ENCODE measurements around the gene VANGL1. TPM values are rescaled to one million over a fixed set of nuclear protein-coding genes. Genes with fewer than 3 reads are reported as not detected.

VANGL1 gene
- total RNA-seq, 1 donor from 2014 or later = 14.8 TPM

DNA sequence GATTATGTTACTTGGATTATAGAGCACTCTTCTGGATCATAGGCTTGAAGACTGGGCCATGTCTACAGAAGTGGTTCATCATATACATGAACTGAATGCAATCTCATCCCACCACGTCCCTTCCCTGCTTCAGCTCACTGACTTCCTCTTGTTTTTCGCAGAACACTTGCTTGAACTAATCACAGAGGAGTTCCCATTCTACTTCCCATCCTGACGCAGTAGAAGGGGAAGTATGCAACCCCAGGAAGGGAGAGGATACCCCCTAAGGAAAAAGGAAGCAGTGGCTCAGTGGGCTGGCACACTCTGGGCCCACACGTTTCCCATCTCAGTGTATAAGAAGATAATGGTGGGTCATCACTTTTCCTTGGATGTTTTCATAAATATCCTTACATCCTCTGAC is 90.5 kb downstream of the VANGL1 start:
- DNase-seq (ENCODE audit: low read depth in 2 of 2) = no peak

DNA sequence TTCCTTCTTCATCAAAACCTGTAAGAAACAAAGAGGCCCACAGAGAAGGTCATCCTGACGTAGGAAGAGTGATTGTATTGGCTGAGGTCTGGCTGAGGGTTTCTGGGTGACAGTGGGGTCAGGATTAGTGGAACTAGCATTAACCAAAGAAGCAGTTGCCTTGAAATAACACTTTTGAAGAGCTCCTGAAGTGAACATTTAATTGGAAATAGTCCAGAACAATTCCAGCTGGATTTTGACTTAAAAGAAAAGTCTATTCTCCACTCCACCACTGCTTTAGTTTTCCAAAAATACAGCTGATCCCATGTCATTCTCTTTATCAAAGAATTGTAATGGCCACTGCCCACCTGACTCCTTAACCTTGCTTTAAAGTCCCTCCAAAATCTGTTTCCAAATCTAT is 99.0 kb downstream of the VANGL1 start:
- no peak for DNase-seq (ENCODE audit: low read depth in 2 of 2)

DNA sequence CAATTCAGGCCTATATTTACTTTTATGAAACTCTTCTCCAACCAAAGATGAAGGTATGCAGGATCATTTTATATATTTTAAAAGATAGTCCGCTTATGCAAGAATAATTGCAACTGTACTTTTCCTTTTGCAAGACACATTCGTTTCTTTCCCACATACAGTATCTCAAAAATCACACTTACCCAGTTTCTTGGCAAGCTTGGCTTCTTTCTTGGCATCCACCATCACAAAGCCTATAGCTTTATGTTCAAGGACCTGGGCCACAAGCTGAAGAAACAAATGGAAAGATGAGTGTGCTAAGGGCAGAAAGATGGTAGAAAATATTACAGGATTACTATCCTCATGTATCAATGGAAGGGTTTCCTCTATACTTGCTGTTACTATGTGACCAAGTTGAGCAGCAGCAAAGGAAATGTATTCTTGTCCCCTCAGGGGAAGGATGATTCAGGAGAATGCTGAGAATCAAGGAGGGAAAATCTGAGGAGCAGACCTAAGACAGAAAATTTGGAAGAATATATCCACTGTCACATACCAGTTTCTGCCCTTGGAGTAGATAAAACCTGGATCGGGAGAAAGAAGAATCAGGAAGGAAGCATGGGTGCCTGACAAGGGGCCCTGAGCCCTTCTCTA is 103.0 kb downstream of the VANGL1 start:
- DNase-seq (ENCODE audit: low read depth in 2 of 2) = no peak

DNA sequence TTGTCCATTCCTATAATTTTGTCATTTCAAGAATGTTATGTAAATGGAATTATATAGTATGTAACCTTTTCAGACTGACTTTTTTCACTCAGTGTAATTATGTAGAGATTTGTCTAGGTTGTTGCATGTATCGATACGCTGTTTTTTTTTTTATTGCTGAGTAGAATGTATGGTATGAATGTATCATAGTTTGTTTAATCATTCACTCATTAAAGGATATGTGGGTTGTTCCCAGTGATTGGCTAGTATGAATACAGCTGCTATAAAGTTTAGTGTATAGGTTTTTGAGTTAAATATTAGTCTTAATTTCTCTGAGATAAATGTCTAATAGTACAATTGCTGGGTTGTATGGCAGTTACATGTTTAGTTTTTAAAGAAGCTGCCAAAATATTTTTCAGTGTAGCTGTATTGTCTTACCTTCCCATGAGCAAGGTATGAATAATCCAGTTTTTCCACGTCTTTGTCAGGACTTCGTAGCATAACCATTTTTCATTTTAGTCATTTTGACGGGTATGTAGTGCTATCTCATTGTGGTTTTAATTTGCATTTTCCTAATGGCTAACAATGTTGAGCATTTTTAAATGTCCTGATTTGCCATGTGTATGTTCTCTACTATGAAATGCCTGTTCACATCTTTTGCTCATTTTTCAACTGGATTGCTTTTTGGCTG is 104.4 kb downstream of the VANGL1 start:
- no peak for DNase-seq (ENCODE audit: low read depth in 2 of 2)

Other genes with a start within 250 kb of the VANGL1 start
- gene CASQ2, start 126.7 kb downstream of the VANGL1 start, total RNA-seq = not detected in 2 replicates
- gene NHLH2, start 199.2 kb downstream of the VANGL1 start, total RNA-seq = not detected in 2 replicates